T1000 (cell line): ENCODE measurements around the gene DPH6.
"Not testable (repeated sequence)": the region's sequence is repeated elsewhere in the genome, so short reads cannot be mapped to it uniquely, and the experiment has no call there.

Experiments
- DNase-seq: peaks from one replicate; lab custom pipeline; 2025; ENCODE audit warnings: mixed read lengths; lab: John Stamatoyannopoulos, UW

DPH6 gene

GRCh38 chr15:35437157-35437556, 108.8 kb downstream of the DPH6 start:
- DNase-seq, result no peak

DNA sequence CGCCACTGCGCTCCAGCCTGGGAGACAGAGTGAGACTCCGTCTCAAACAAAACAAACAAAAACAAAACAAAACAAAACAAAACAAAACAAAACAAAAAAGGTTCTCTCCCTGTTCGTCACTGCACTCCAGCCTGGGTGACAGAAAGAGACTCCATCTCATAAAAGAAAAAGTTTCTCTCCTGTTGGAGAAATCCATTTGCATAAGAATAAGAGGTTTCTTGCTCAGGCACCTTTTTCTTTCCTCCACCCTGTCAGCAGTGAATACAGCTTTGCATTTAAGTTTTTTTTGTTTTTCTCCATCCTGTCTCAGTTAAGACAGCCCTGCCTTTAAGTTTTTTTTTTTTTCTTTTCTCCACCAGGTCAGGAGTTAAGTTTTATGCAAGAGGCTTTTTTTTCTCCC, 109.5 kb downstream of the DPH6 start:
- no peak for DNase-seq

DNA sequence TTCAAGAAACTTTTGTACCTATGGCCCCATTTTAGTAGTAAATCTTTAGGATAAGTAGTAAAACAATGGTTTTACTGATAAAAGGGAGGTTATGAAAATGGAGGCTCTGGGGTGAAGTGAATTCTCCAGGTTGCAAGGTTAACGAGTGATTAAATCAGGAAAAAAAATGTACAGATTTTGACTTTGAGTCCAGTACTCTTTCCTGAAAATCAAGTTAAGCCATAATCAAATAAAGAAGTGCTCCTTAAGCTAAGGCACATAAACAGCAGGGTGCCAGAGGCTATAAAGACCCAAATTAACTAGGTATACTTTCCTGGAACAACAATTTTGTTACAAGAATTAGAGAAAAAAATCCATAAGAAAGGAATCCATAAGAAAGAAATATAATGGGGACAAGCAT, 114.7 kb downstream of the DPH6 start:
- DNase-seq, result no peak

GRCh38 chr15:35430301-35430700, 115.7 kb downstream of the DPH6 start:
- DNase-seq, result no peak

GRCh38 chr15:35427496-35427895, 118.5 kb downstream of the DPH6 start:
- DNase-seq, result no peak

GRCh38 chr15:35427091-35427490, 118.9 kb downstream of the DPH6 start:
- DNase-seq, result no peak

GRCh38 chr15:35410775-35411174, 135.2 kb downstream of the DPH6 start:
- no peak for DNase-seq

GRCh38 chr15:35399901-35400300, 146.1 kb downstream of the DPH6 start:
- no peak for DNase-seq

DNA sequence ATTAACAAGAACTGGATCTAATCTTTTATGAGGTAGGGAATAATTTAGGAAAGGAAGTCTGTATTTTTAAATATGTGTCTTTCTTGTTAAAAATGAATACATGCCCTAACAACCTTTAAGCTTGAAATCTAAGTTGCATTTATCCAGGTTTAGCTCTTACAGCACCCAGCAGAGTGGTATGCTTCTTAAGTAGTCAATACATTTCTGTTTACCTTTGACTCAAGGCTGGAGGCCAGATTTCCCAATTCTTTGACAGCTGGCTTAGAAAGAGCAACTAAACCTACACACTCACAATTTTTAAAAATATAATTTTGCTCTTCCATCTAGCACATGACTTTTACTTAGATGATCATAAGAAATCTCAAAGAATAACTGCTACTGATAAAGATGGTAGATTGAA, 148.9 kb downstream of the DPH6 start:
- no peak for DNase-seq

- no peak for DNase-seq
Observed at GRCh38 chr15:35394416-35394815, 151.5 kb downstream of the DPH6 start.

DNA sequence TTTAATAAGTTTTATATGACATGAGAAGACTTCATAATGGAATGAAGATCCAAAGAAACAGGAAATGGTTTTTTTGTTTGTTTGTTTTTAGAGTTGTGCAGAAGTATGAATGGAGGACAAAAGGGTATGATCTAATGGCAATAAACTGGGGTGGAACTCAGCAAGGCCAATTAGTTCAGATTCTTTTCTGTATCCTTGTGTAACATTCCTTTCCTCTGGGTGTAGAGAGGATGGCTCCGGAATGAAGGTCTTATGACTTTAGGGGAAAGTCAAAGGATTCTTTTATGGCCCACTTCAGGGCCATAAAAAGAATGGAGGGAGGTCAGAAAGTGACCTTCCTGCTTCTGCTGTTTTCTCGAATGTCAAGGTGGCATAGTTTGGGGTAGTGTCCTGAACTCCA, 152.6 kb downstream of the DPH6 start:
- no peak for DNase-seq

- DNase-seq, result not testable (repeated sequence)
Observed at GRCh38 chr15:35391408-35391984, 154.5 kb downstream of the DPH6 start.

GRCh38 chr15:35383506-35383905, 162.5 kb downstream of the DPH6 start:
- no peak for DNase-seq

GRCh38 chr15:35381328-35381727, 164.6 kb downstream of the DPH6 start:
- no peak for DNase-seq

DNA sequence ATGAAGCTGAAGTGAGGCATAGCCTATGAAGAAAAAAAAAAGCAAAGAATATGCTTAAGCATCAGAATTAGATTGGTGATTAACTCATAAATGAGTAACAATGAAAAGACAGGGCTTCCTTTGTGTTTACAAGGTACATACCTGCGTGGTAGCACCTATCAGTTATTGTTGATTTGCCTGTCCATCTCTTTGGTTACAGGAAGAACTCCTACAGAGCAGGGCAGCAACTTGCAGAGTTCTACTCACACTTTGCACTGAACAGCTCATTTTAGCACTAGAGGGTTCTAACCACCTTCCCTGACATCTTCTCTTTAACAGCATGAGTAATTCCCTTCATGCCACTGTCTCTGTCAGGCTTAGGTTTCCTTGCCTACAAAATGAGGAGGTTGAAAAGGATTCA, 166.0 kb downstream of the DPH6 start:
- no peak for DNase-seq

- DNase-seq, result not testable (repeated sequence)
Observed at GRCh38 chr15:35378454-35378853, 167.5 kb downstream of the DPH6 start.

DNA sequence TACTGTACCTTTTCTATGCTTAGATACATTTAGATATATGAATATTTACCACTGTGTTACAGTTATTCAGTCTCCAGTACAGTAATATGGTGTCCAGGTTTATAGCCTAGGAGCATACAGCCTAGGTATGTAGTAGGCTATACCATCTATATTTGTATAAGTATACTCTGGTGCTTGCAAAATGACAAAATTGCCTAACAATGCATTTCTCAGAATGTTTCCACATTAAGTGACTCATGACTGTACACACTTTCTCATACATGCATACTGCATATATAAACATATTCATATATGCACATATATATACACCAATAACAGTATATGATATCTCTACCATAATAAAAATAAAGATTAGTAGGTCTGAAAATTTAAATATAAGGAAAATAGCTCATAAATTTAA, 169.3 kb downstream of the DPH6 start:
- DNase-seq, result no peak

- DNase-seq, result no peak
Observed at GRCh38 chr15:35374661-35375060, 171.3 kb downstream of the DPH6 start.

DNA sequence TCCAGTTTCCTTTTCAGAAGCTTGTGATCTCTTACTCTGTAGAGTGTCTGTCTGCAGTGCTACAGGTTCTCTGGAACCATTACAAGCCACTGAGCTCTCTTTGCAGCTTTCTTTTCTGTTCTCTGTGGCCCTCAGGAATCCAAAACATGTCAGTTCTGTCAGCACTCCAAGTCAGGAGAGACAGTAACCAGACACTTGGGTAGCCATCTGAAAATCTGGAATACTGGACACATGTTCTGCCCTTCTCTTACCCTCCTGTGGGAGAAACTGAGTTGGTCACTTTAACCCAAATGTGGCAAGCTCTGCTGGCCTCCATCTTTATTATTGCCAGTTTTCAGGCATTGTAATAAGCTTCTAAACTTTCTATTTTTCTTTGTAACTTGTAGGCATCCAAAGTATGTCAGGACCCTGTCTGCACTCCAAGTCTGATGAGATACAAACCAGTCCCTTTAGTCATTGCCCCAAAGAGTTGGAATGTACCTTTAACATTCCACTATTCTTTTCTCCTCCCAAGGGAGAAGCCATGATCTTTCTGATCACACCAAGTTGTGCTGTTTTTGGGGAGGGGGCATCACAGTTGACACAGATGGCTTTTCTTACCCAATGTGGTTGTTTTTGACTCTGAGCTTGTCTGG, 183.7 kb downstream of the DPH6 start:
- DNase-seq, result no peak

- no peak for DNase-seq
Observed at GRCh38 chr15:35358824-35359223, 187.1 kb downstream of the DPH6 start.

GRCh38 chr15:35351059-35351458, 194.9 kb downstream of the DPH6 start:
- no peak for DNase-seq

DNA sequence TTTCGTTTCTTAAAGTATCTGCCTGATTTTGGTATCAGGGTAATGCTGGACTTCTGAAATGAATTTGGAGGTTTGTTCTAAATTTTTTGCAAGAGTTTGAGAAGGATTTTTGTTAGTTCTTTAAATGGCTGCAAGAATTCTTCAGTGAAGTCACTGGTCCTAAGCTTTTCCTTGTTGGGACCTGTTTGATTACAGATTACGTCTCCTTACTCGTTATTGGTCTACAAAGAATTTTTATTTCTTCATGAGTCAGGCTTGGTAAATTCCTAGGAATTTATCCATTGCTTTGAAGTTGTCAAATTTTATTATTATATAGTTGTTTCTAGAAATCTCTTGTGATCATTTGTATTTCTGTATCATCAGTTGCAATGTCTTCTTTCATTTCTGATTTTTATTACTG, 196.0 kb downstream of the DPH6 start:
- DNase-seq, result no peak

GRCh38 chr15:35330916-35331315, 215.0 kb downstream of the DPH6 start:
- no peak for DNase-seq

DNA sequence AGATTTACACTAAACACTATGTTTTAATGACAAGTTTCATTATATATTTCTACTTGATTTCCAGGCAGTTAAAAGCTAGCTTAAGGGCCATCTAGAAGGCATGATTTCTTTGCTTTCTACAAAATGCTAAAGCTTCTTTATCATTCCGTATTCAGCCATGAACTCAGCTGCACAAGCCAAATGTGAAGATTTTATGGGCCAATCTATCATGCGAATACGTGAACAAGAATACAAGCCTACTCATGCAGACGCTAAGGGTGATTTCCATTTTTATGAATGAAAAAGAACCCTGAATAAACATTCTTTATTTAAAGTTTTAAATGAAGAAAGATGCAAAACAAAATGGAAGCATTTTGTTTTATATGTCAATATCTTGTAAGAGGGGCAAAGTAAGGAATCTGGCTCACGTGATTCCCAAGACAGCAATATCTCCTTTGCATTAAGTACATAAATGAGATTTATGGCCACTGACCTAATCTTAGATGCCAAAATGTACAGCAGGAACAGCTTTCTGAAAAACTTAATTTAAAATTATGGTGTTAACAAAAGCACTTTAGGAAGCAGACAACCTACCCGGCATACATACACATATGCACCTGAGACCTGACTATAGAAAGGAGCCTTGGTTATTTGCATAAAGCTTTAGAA, 215.8 kb downstream of the DPH6 start:
- DNase-seq, result no peak
